Hepatocyte (in vitro differentiated cells): ENCODE results near the gene VPS18. TPM values are rescaled to one million over a fixed set of nuclear protein-coding genes. Genes with fewer than 3 reads are reported as not detected.

ENCODE experiments used
- DNase-seq: peaks from one replicate; pipeline ENCODE4 v3.0.0-alpha.2; 2016; ENCODE audit warnings: low spot score
- H2AFZ ChIP-seq: fragments of 200-600 bp; sonication (generic); 2 replicates; pipeline ENCODE4 v1.6.0; 2016; ENCODE audit warnings: antibody characterized with exemption, mild to moderate bottlenecking
- H3K27ac ChIP-seq: fragments of 200-600 bp; sonication (generic); 2 replicates; pipeline ENCODE4 v1.5.1; 2016; ENCODE audit warnings: mild to moderate bottlenecking
- H3K27me3 ChIP-seq: fragments of 200-600 bp; sonication (generic); 2 replicates; pipeline ENCODE4 v1.6.1; 2016
- H3K36me3 ChIP-seq: fragments of 200-600 bp; sonication (generic); replicated peaks from 2 replicates; pipeline ENCODE4 v1.5.1; 2016; ENCODE audit warnings: low read depth; ENCODE audit not compliant: insufficient read depth
- H3K4me1 ChIP-seq: fragments of 200-600 bp; sonication (generic); 2 replicates; pipeline ENCODE4 v1.5.1; 2016; ENCODE audit warnings: mild to moderate bottlenecking, moderate library complexity; ENCODE audit not compliant: insufficient read depth
- H3K4me2 ChIP-seq: fragments of 200-600 bp; sonication (generic); 2 replicates; pipeline ENCODE4 v1.6.0; 2016
- H3K4me3 ChIP-seq: fragments of 200-600 bp; sonication (generic); 2 replicates; pipeline ENCODE4 v1.5.1; 2016; ENCODE audit warnings: mild to moderate bottlenecking
- H3K79me2 ChIP-seq: fragments of 200-600 bp; sonication (generic); 2 replicates; pipeline ENCODE4 v1.6.0; 2017; ENCODE audit warnings: mild to moderate bottlenecking
- H3K9me2 ChIP-seq: fragments of 200-600 bp; sonication (generic); replicated peaks from 2 replicates; pipeline ENCODE4 v1.6.0; 2017; ENCODE audit warnings: mild to moderate bottlenecking; ENCODE audit not compliant: insufficient read depth
- H3K9me3 ChIP-seq: fragments of 200-600 bp; sonication (generic); 2 replicates; pipeline ENCODE4 v1.5.1; 2016; ENCODE audit warnings: low read depth, mild to moderate bottlenecking
- H4K20me1 ChIP-seq: fragments of 200-600 bp; sonication (generic); 2 replicates; pipeline ENCODE4 v1.6.0; 2016; ENCODE audit warnings: mild to moderate bottlenecking; ENCODE audit not compliant: insufficient read depth, poor library complexity, severe bottlenecking
- EZH2 ChIP-seq: fragments of 200-600 bp; sonication (generic); IDR thresholded peaks from 2 replicates; pipeline ENCODE4 v1.6.1; 2016; ENCODE audit warnings: antibody characterized with exemption, mild to moderate bottlenecking, borderline replicate concordance
- EZH2phosphoT487 ChIP-seq: fragments of 200-600 bp; sonication (generic); IDR thresholded peaks from one replicate; pipeline ENCODE4 v1.6.1; 2018; ENCODE audit warnings: antibody characterized with exemption, mild to moderate bottlenecking, low read depth, moderate library complexity; ENCODE audit not compliant: unreplicated experiment, severe bottlenecking
- WGBS: methylation state at CpG from one replicate; pipeline ENCODE4 v1.1.6; 2016; ENCODE audit warnings: low lambda C conversion rate; ENCODE audit errors: missing lambda C conversion rate; 5-methylcytosine and 5-hydroxymethylcytosine counted together
- polyA plus RNA-seq: library from polyadenylated mRNA; unstranded; fragments of >200 nt; fragmentation: Nextera tagmentation; extraction: Ambion mirVana; gene quantifications from 2 replicates; pipeline ENCODE4 v1.2.1, GENCODE V29; 2016
- total RNA-seq: library from RNA; depleted of rRNA; stranded (reverse); fragments of >200 nt; gene quantifications from 2 replicates; pipeline ENCODE4 v1.2.3, GENCODE V29; 2014
- TF ChIP-seq, protein P1 (sequence below): fragments of 200-600 bp; sonication (generic); IDR thresholded peaks from 2 replicates; pipeline ENCODE4 v1.5.1; 2016; ENCODE audit warnings: antibody characterized with exemption, mild to moderate bottlenecking; ENCODE audit not compliant: poor library complexity

VPS18 gene
- total and polyA plus RNA-seq, 2 experiments from 2014 or later, result 38.3 to 40.3 TPM

DNA sequence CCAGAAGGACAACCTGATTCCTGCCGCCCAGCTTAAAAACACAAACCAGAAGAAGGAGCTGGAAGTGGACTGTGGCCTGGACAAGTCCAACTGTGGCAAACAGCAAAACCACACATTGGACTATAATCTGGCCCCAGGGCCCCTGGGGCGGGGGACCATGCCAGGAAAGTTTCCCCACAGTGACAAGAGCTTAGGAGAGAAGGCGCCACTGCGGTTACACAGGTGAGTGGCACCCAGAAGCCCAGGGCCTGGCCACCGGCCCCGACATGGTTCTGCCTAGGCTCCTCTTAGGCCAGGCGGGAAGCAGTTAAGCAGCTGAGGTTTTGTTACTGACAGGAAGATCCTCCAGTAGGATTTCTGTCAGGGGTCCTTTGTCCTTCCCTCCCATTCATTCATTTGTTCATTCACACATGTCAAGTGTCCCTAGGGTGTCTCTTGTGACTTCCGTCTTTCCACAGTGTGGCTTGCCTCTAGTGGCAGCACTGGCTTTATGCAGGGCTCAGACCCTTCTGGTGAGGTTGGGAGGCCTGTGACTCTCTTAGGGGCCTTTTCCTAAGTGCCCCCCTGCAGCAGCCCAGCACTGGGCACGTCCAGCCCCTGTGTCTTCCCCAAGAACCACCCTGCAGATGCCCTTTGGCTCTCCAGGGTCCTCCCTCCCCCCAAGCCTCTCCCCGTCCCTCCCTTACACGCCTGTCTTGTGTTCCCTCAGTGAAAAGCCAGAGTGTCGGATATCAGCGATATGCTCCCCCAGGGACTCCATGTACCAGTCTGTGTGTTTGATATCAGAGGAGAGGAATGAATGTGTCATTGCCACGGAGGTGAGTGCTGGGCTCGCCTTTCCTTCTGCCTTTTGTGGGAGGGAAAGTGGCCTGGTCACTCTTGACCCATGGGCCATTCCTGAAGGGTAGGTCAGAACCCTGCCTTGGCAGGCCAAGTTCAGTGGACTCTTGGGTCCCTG, 42.7 kb downstream of the VPS18 start:
- Histone ChIP-seq H3K9me3 (no peaks in the 10 kb centered on the region), H3K4me2 (no peak overlapping the region), H2AFZ (no peak overlapping the region), H4K20me1 (no peaks in the 10 kb centered on the region), H3K4me3 (no peak overlapping the region), H3K79me2 (no peaks in the 10 kb centered on the region), H3K27me3 (no peaks in the 10 kb centered on the region), H3K9me2 (no peaks in the 10 kb centered on the region), H3K4me1 (peaks cover 26% of the 10 kb centered on the region), H3K27ac (no peak overlapping the region), H3K36me3 (no peaks in the 10 kb centered on the region)
- DNase-seq, result no peak
- TF ChIP-seq EZH2phosphoT487 (no peak), EZH2 (no peak)
- TF ChIP-seq, protein P1, sequence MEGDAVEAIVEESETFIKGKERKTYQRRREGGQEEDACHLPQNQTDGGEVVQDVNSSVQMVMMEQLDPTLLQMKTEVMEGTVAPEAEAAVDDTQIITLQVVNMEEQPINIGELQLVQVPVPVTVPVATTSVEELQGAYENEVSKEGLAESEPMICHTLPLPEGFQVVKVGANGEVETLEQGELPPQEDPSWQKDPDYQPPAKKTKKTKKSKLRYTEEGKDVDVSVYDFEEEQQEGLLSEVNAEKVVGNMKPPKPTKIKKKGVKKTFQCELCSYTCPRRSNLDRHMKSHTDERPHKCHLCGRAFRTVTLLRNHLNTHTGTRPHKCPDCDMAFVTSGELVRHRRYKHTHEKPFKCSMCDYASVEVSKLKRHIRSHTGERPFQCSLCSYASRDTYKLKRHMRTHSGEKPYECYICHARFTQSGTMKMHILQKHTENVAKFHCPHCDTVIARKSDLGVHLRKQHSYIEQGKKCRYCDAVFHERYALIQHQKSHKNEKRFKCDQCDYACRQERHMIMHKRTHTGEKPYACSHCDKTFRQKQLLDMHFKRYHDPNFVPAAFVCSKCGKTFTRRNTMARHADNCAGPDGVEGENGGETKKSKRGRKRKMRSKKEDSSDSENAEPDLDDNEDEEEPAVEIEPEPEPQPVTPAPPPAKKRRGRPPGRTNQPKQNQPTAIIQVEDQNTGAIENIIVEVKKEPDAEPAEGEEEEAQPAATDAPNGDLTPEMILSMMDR, result no peak
- 85% methylated on average over 15 of the region's 15 CpGs for WGBS

DNA sequence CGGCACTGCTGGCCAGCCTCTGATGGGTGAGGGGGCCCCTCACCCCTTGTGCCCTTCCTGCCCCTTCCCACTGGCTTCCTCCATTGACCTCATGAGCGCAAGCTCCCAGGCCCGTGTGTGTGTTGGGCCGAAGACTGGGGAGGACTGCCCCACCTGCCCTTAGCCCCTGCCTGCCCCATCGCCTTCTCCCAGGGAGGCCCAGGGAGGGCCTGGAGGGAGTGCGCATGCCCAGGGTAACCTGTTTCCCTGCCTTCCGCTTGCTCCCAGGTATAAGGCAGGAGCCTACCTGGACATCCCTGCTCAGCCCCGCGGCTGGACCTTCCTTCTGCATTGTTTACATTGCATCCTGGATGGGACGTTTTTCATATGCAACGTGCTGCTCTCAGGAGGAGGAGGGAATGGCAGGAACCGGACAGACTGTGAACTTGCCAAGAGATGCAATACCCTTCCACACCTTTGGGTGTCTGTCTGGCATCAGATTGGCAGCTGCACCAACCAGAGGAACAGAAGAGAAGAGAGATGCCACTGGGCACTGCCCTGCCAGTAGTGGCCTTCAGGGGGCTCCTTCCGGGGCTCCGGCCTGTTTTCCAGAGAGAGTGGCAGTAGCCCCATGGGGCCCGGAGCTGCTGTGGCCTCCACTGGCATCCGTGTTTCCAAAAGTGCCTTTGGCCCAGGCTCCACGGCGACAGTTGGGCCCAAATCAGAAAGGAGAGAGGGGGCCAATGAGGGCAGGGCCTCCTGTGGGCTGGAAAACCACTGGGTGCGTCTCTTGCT, 43.7 kb downstream of the VPS18 start:
- H3K27me3 ChIP-seq, result no peaks in the 10 kb centered on the region
- TF ChIP-seq EZH2phosphoT487 (no peak), EZH2 (no peak)
- TF ChIP-seq, protein P1, result no peak
- no peak overlapping the region for H3K27ac ChIP-seq
- H3K4me3 ChIP-seq, result no peak overlapping the region
- no peaks in the 10 kb centered on the region for H4K20me1 ChIP-seq
- WGBS, result 83% methylated on average over 19 of the region's 19 CpGs
- H3K36me3 ChIP-seq, result no peaks in the 10 kb centered on the region
- H2AFZ ChIP-seq, result no peak overlapping the region
- no peak overlapping the region for H3K4me2 ChIP-seq
- no peaks in the 10 kb centered on the region for H3K9me2 ChIP-seq
- no peak for DNase-seq
- H3K79me2 ChIP-seq, result no peaks in the 10 kb centered on the region
- peaks cover 22% of the 10 kb centered on the region for H3K4me1 ChIP-seq
- H3K9me3 ChIP-seq, result no peaks in the 10 kb centered on the region

DNA sequence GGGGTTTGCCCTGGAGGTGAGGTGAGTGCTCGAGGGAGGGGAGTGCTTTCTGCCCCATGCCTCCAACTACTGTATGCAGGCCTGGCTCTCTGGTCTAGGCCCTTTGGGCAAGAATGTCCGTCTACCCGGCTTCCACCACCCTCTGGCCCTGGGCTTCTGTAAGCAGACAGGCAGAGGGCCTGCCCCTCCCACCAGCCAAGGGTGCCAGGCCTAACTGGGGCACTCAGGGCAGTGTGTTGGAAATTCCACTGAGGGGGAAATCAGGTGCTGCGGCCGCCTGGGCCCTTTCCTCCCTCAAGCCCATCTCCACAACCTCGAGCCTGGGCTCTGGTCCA, 44.3 kb downstream of the VPS18 start:
- no peak for TF ChIP-seq EZH2phosphoT487
- TF ChIP-seq EZH2, result no peak
- TF ChIP-seq, protein P1, result no peak
- Histone ChIP-seq H3K4me2 (no peak overlapping the region), H3K27me3 (no peaks in the 10 kb centered on the region), H3K4me3 (no peak overlapping the region), H3K27ac (no peak overlapping the region), H3K9me3 (no peaks in the 10 kb centered on the region), H3K4me1 (peaks cover 17% of the 10 kb centered on the region), H3K9me2 (no peaks in the 10 kb centered on the region), H3K79me2 (no peaks in the 10 kb centered on the region), H2AFZ (no peak overlapping the region), H3K36me3 (no peaks in the 10 kb centered on the region), H4K20me1 (no peaks in the 10 kb centered on the region)
- WGBS, result 97% methylated on average over 6 of the region's 6 CpGs
- no peak for DNase-seq
